ENCODE data around the gene ANKS1B. TPM values are rescaled to one million over a fixed set of nuclear protein-coding genes. Genes with fewer than 3 reads are reported as not detected.
"Not testable (repeated sequence)": the region's sequence is repeated elsewhere in the genome, so short reads cannot be mapped to it uniquely, and the experiment has no call there.

Gene ANKS1B
- total RNA-seq, 1 donor from 2014 or later, result 11.3 TPM

GRCh38 chr12:99332936-99333591, 651.7 kb downstream of the ANKS1B start:
- H3K27me3 Mint-ChIP-seq (ENCODE audit: unreplicated experiment), result no peaks in the 10 kb centered on the region
- TF ChIP-seq CTCF (IDR thresholded peaks at IDR 0.05; ENCODE audit: partially characterized antibody, unreplicated experiment), result no peak

GRCh38 chr12:99330216-99330615, 654.5 kb downstream of the ANKS1B start:
- H3K27me3 Mint-ChIP-seq (ENCODE audit: unreplicated experiment), result no peaks in the 10 kb centered on the region
- no peak for TF ChIP-seq CTCF (IDR thresholded peaks at IDR 0.05; ENCODE audit: partially characterized antibody, unreplicated experiment)
- peaks cover 2% of the 10 kb centered on the region for H3K4me1 Mint-ChIP-seq (ENCODE audit: low read depth, unreplicated experiment)
- H3K36me3 Mint-ChIP-seq (ENCODE audit: unreplicated experiment), result no peaks in the 10 kb centered on the region
- no peaks in the 10 kb centered on the region for H3K9me3 Mint-ChIP-seq (ENCODE audit: unreplicated experiment)
- no peak overlapping the region for H3K27ac Mint-ChIP-seq (ENCODE audit: unreplicated experiment)
- DNase-seq, result no peak
- H3K4me3 Mint-ChIP-seq (ENCODE audit: unreplicated experiment), result no peak overlapping the region

More at GRCh38 chr12:99332936-99333591, 651.7 kb downstream of the ANKS1B start:
- Mint-ChIP-seq H3K4me1 (ENCODE audit: low read depth, unreplicated experiment) (peaks cover 2% of the 10 kb centered on the region), H3K4me3 (ENCODE audit: unreplicated experiment) (no peak overlapping the region), H3K9me3 (ENCODE audit: unreplicated experiment) (no peaks in the 10 kb centered on the region), H3K27ac (ENCODE audit: unreplicated experiment) (no peak overlapping the region), H3K36me3 (ENCODE audit: unreplicated experiment) (no peaks in the 10 kb centered on the region)
- DNase-seq, result no peak

DNA sequence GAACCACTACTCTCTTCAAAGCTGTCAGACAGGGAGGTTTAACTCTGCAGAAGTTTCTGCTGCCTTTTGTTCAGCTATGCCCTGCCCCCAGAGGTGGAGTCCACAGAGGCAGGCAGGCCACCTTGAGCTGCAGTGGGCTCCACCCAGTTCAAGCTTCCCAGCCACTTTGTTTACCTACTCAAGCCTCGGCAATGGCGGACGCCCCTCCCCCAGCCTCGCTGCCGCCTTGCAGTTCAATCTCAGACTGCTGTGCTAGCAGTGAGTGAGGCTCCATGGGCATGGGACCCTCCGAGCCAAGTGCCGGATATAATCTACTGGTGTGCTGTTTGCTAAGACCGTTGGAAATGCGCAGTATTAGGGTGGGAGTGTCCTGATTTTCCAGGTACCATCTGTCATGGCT, 663.5 kb downstream of the ANKS1B start:
- H3K36me3 Mint-ChIP-seq (ENCODE audit: unreplicated experiment); DNase-seq; H3K4me1 Mint-ChIP-seq (ENCODE audit: low read depth, unreplicated experiment); H3K27me3 Mint-ChIP-seq (ENCODE audit: unreplicated experiment); H3K4me3 Mint-ChIP-seq (ENCODE audit: unreplicated experiment); H3K27ac Mint-ChIP-seq (ENCODE audit: unreplicated experiment); H3K9me3 Mint-ChIP-seq (ENCODE audit: unreplicated experiment): not testable (repeated sequence)

DNA sequence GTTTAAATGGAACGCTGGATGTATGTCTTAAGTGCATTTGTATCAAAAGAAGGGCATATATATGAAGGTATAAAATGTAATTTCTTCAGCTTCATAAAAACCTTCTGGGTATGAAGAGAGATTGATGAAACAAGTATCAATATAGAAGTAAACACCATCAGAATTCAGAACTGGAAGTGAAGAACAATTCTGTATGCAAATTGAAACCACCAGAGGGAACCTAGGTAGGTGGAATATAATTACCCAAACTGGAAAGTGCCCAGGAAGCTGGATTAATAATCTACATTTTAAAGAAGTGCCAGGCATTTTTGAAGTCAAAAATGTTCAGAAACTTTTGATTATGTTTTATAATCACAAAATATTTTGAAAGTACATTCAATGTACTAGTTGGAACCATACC, 673.4 kb downstream of the ANKS1B start:
- H3K4me1 Mint-ChIP-seq (ENCODE audit: low read depth, unreplicated experiment), result no peaks in the 10 kb centered on the region
- no peaks in the 10 kb centered on the region for H3K36me3 Mint-ChIP-seq (ENCODE audit: unreplicated experiment)
- no peaks in the 10 kb centered on the region for H3K9me3 Mint-ChIP-seq (ENCODE audit: unreplicated experiment)
- no peak overlapping the region for H3K27ac Mint-ChIP-seq (ENCODE audit: unreplicated experiment)
- H3K27me3 Mint-ChIP-seq (ENCODE audit: unreplicated experiment), result no peaks in the 10 kb centered on the region
- H3K4me3 Mint-ChIP-seq (ENCODE audit: unreplicated experiment), result no peak overlapping the region
- DNase-seq, result no peak
- TF ChIP-seq CTCF (IDR thresholded peaks at IDR 0.05; ENCODE audit: partially characterized antibody, unreplicated experiment), result no peak

DNA sequence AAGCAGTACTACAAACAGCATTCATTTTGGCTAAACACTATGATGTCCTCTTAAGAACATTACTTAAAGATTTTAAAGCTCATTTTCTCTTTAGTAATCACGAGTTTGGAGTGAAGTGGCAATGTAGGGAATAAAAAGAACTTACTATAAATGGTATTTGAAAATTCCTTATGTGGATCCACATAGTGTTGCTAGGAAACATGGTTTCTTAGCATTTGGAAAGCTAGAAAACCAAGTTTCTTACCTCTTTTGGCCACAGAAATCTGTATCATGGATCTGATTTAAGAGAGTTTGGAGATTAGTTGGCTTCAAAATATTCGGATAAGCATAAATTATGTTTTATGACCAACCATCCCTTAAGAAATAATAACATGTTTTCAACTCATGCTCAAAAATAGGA, 674.9 kb downstream of the ANKS1B start:
- Mint-ChIP-seq H3K27me3 (ENCODE audit: unreplicated experiment) (no peaks in the 10 kb centered on the region), H3K4me1 (ENCODE audit: low read depth, unreplicated experiment) (no peaks in the 10 kb centered on the region), H3K36me3 (ENCODE audit: unreplicated experiment) (no peaks in the 10 kb centered on the region), H3K9me3 (ENCODE audit: unreplicated experiment) (peaks cover under 1% of the 10 kb centered on the region), H3K27ac (ENCODE audit: unreplicated experiment) (no peak overlapping the region), H3K4me3 (ENCODE audit: unreplicated experiment) (no peak overlapping the region)
- TF ChIP-seq CTCF (IDR thresholded peaks at IDR 0.05; ENCODE audit: partially characterized antibody, unreplicated experiment), result no peak
- no peak for DNase-seq

Data from glutamatergic neuron (in vitro differentiated cells).